SJCRH30 (cell line): ENCODE measurements around the gene ABCB9. TPM values are rescaled to one million over a fixed set of nuclear protein-coding genes. Genes with fewer than 3 reads are reported as not detected.

ENCODE experiments used
- DNase-seq, 2 experiments: peaks; one replicate each; pipeline ENCODE4 v3.0.0-alpha.2; 2015 to 2020
- H3K27ac ChIP-seq: fragments of 250-450 bp; sonication (Bioruptor Pico); 2 replicates; pipeline ENCODE4 v1.5.1; 2020; ENCODE audit warnings: mild to moderate bottlenecking, moderate library complexity
- H3K27me3 ChIP-seq: fragments of 250-450 bp; sonication (Bioruptor Pico); 2 replicates; pipeline ENCODE4 v1.5.1; 2020; ENCODE audit warnings: mild to moderate bottlenecking, moderate library complexity
- H3K36me3 ChIP-seq: fragments of 250-450 bp; sonication (Bioruptor Pico); 2 replicates; pipeline ENCODE4 v1.5.1; 2020; ENCODE audit warnings: mild to moderate bottlenecking, moderate library complexity
- H3K4me1 ChIP-seq: fragments of 250-450 bp; sonication (Bioruptor Pico); 2 replicates; pipeline ENCODE4 v1.5.1; 2020; ENCODE audit warnings: mild to moderate bottlenecking, moderate library complexity
- H3K4me3 ChIP-seq: fragments of 250-450 bp; sonication (Bioruptor Pico); 2 replicates; pipeline ENCODE4 v1.5.1; 2020; ENCODE audit warnings: mild to moderate bottlenecking, moderate library complexity
- H3K9me3 ChIP-seq: fragments of 250-450 bp; sonication (Bioruptor Pico); replicated peaks from 2 replicates; pipeline ENCODE4 v1.5.1; 2020; ENCODE audit warnings: mild to moderate bottlenecking, moderate library complexity
- total RNA-seq: library from RNA; depleted of rRNA; stranded (reverse); fragments of >200 nt; shearing (Covaris generic); gene quantifications from 2 replicates; pipeline ENCODE4 v1.2.3, GENCODE V29; 2014

Gene ABCB9
- total RNA-seq, 1 experiment from 2014 or later: 7.1 TPM

DNA sequence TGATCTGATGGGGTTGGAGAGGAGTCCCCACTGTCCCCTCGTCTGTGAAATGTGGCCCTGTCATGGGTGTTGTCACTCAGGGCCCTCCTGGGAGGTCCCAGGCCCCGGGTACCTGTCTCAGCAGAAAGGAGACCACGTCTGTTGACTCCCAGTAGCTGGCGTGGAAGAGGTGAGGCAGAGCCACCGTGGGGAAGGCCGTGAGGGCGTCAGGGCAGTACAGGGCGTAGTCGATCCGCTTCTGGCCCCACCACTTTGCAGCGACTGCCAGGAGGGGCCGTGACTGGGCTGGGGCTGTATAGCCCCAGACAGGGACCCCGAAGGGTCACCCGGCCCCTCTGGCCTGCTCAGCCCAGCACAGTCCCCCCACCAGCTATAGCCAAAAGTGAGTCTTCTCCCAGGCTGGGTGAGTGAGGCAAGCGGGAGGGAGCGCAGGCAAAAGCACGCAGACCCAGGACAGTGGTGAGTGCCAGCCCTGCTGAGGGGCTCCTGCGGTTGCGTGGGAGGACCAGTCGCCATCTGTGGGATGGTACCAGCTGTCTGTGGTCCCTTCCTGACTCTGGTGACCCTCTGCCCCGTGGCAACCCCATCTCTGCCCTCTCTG lies 22.4 kb upstream of the ABCB9 start:
- no peak overlapping the region for H3K4me3 ChIP-seq
- H3K27me3 ChIP-seq: no peaks in the 10 kb centered on the region
- no peak overlapping the region for H3K27ac ChIP-seq
- no peaks in the 10 kb centered on the region for H3K4me1 ChIP-seq
- no peak for DNase-seq
- H3K9me3 ChIP-seq: no peaks in the 10 kb centered on the region
- H3K36me3 ChIP-seq: no peaks in the 10 kb centered on the region

DNA sequence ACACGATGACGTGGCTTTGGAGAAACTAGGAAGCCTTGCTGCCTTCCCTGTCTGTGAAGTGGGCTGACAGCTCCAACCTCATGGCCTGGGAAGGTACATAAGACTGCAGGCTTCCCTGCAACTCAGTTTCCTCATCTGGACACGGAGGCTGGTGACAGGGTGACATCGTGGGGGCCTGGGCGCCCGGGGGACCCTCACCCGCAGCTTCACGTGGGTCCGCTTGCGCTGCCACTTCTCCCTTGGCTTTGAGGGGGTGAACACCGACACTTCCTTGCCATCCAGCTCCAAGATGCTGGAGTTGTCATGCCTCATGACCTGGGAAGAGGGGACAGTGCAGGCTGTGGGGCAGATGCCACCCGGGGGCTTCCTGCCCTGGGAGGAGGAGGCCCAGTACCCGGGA lies 21.8 kb upstream of the ABCB9 start:
- H3K27me3 ChIP-seq: no peaks in the 10 kb centered on the region
- no peaks in the 10 kb centered on the region for H3K9me3 ChIP-seq
- no peaks in the 10 kb centered on the region for H3K4me1 ChIP-seq
- H3K27ac ChIP-seq: no peak overlapping the region
- no peaks in the 10 kb centered on the region for H3K36me3 ChIP-seq
- H3K4me3 ChIP-seq: no peak overlapping the region
- DNase-seq: no peak

DNA sequence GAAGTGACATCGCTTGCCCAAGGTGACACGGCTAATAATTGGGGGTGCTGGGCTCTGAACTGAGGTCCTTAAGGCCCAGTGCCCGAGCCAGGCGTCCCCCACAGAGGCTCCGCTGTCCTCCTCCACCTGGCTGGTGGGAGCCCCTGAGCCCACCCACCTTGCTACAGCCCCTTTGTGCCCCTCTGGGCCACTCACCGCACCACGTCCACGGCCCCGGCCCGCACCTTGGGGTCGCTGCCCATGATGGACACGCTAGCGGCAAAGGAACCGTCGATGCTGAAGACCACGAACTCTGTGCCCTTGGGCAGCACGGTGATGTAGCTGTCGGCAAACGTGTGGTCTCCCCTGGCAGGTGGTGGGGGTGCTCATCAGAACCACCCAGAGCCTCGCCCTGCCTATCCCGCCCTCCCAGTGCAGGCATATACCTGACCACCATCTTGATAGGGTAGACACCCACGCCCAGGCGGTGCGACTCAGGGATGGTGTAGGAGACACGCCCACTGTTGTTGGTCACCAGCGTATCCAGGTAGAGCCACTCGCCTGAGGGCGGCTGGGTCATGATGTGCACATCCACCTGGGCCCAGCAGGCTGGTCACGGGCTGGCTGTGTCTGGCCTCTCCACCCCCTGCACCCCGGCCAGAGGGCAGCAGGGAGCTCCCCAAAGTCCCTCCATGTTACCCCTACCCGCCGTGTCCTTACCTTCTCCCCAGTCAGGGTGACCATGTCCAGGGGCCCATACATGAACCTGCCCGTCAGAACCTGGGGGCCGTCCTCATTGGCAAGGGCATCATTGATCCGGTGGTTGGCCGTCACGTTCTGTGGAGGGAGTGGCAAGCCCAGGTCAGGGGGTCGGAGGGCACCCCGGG lies 21.1 kb upstream of the ABCB9 start:
- DNase-seq: no peak
- Histone ChIP-seq H3K4me1 (no peaks in the 10 kb centered on the region), H3K9me3 (no peaks in the 10 kb centered on the region), H3K27me3 (no peaks in the 10 kb centered on the region), H3K36me3 (no peaks in the 10 kb centered on the region), H3K27ac (no peak overlapping the region), H3K4me3 (no peak overlapping the region)

DNA sequence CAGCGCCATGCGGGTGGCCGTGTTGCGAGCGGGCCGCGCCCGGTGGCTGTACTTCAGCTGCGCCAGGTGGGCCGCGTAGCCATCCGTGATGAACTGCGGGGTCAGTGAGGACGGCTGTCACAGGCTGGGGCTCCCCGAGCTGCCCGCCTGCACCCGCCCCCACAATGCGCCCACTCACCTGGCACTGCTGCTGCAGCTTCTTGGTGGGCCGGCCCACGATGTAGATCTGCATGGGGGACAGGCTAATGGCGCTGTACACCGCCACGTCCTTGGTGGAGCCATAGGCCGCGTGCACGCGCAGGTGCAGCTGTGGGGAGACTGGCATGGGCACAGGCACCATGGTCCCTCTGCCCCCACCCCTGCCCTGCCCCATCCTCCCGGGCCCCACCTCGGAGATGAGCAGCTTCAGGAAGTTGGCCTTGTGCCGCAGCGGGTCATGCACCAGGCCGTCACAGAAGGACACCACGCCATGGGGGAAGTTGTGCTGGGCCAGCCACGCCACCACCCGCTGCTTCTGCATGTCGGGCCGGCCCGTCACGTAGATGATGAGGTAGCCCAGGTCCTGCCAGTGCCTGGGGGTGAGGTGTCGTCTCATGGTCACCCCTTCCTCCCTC lies 20.1 kb upstream of the ABCB9 start:
- Histone ChIP-seq H3K9me3 (no peaks in the 10 kb centered on the region), H3K4me1 (peaks cover 4% of the 10 kb centered on the region; the same call in 1 of the 2 replicates), H3K27me3 (no peaks in the 10 kb centered on the region), H3K27ac (no peak overlapping the region), H3K4me3 (no peak overlapping the region), H3K36me3 (no peaks in the 10 kb centered on the region)
- DNase-seq: no peak

DNA sequence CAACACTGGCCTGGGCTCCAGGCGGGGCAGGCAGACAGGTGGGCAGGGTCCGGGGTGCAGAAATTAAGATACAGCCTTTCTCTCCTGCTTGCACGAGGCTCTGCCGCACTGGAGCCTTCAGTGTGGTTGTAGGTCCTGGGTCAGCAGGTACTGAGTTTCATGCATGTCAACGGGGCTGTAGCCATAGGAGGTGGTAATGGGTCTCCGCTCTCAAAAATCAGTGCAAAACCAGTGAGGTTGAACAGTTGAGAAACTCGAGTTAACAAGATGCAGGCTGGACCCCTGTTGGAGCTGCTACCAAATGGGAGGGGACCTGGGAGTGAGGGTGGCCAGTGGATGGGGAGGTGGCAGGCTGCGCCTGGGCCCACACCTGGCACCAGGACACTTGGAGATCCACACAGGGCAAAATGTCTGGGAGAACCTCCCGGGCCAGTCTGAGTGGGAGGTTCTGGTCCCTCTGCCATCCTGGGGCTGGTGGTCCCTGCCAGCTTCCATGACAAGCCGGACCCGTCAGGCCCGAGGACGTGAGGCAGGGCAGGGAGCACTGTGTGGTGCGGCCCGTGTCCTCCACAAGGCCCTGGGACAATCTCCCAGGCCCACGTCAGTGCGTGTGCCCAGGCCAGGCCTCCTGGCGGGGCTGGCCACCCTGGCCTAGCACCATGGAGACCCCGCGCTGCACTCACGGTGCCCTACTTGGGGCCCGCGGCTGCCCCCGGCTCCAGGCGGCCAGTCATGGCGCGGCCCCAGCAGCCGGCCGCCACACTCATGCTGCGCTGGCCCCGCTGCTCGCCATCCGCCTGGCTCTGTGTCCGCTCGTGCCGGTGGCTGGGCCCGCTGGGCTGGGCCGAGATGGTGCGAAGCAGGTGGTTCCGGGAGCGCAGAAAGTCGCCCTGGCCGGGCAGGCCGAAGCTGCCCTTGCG lies 19.3 kb upstream of the ABCB9 start:
- no peaks in the 10 kb centered on the region for H3K9me3 ChIP-seq
- no peak overlapping the region for H3K4me3 ChIP-seq
- DNase-seq: no peak
- H3K4me1 ChIP-seq: peaks cover 4% of the 10 kb centered on the region; the same call in 1 of the 2 replicates
- no peak overlapping the region for H3K27ac ChIP-seq
- H3K36me3 ChIP-seq: no peaks in the 10 kb centered on the region
- no peaks in the 10 kb centered on the region for H3K27me3 ChIP-seq

DNA sequence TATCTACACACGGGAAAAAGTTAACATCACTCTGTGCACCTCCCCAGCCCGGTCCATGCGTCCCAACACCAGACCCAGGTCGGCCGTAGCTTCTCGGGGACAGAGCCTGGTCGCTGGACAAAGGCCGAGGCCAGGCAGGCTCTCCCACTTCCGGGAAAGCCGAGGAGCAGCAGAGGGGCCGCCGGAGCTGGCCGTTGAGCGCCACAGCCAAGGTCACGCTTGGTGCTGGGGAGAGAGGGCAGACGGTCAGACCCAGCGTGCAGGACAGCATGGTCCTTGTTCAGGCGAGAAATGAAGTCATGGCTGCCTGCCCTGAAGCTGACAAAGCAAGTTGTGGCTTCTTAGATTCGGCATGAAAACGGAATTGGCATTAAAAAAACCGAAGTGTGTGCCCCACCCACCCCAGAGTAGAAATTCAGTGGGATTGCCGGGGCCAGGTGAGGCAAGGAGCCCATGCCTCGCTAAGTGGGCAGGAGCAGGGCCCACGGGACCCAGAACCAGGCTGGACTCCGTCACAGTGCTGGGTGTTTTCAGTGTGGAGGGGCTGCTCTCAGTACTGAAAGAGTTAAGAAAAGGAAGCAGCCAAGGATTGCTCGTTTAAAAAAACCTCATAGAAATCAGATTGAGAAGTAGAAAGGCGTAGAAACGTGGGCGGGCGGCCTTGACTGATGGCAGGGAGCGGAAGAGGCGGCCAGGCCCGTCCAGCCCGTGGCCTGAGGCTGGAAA lies 18.5 kb upstream of the ABCB9 start:
- Histone ChIP-seq H3K4me1 (peaks cover 4% of the 10 kb centered on the region; the same call in 1 of the 2 replicates), H3K27ac (no peak overlapping the region), H3K9me3 (no peaks in the 10 kb centered on the region), H3K36me3 (no peaks in the 10 kb centered on the region), H3K4me3 (no peak overlapping the region), H3K27me3 (no peaks in the 10 kb centered on the region)
- DNase-seq: no peak

DNA sequence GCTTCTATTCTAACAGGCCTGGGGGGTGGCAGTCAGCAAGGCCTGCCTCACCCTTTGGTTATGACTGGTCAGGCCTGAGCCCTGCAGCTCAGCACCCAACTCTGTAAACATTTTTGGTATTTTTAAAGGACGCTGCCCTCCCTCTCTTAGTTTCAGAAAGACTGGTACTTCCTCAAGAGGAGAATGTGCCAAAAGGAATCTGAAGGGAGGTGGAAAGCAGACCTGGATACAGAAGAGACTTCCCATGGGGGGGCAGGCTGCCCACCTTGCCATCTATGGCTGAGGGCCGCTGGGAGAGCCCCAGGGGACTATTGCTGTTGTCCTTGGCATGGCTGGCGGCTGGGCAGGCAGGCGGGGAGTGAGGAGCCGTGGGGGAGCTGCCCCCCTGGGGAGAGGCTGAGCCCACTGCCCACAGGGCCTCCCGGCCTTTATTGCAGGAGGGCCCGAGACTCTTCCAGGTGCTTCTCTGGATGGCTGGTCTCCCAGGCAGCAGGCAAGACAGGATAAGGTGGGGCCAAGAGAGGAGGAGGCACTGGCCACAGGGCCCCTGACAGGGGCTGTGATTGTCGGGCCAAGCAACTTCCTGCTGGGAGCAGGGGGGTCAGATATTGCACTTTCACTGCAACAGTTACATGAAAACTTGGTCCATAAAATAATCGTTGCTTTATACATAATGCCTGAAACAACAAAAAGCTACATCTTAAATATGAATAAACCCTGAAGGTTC lies 17.7 kb upstream of the ABCB9 start:
- H3K27me3 ChIP-seq: no peaks in the 10 kb centered on the region
- no peaks in the 10 kb centered on the region for H3K36me3 ChIP-seq
- H3K4me1 ChIP-seq: peaks cover 4% of the 10 kb centered on the region; the same call in 1 of the 2 replicates
- H3K9me3 ChIP-seq: no peaks in the 10 kb centered on the region
- H3K4me3 ChIP-seq: no peak overlapping the region
- no peak for DNase-seq
- no peak overlapping the region for H3K27ac ChIP-seq

DNA sequence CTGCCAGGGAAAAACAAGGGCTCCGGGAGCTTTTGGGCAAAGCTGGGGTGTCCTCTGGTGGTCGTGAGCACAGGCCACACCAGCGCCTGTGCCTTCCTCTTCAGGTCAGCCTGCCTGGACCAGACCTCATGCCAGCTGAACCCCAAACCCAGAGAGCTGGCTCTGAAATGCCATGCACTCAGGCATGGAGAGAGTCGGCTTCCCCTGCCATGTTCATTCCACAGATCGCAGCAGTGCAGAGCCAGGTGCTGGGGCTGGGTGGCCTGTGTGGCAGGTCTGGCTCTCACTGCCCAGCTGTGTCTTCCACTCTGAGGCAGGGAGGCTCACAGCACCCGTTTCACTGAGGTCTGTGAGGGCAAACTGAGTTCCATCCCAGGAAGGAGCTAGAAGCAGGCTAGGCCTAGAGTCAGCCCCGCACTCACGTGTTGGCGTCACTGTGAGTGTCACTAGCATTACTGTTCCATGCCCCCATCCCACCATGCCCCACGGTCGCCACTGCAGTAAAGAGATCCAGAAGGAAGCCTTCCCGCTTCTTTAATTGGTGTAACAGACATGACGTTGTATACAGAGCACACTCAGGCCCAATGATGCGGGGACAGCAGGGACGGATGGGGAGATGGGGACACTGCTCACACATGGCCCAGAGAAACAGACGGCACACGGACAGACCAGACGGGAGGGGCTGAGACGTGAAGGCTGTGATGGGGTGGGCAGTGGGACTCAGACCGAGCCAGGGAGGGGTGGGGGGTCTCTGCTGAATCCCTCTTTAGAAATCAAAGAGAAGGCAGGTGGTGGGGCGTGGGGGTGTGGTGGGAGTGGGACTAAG lies 16.9 kb upstream of the ABCB9 start:
- Histone ChIP-seq H3K36me3 (no peaks in the 10 kb centered on the region), H3K27ac (no peak overlapping the region), H3K4me1 (peaks cover 4% of the 10 kb centered on the region; the same call in 1 of the 2 replicates), H3K4me3 (no peak overlapping the region), H3K27me3 (no peaks in the 10 kb centered on the region), H3K9me3 (no peaks in the 10 kb centered on the region)
- DNase-seq: no peak

DNA sequence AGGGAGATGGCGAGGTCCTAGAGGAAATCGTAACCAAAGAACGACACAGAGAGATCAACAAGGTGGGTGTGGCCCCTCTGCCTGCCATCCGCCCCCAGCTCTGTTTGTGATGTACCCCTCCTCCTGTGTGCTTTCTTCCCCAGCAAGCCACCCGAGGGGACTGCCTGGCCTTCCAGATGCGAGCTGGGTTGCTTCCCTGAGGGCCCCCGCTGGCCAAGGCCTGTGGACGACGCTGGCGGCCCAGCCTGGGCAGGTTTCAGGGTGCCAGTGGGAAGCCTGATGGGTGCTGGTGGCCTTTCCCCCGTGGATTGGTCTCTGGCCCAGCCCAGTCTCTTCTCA lies 16.2 kb upstream of the ABCB9 start:
- H3K4me1 ChIP-seq: peaks cover 4% of the 10 kb centered on the region; the same call in 1 of the 2 replicates
- H3K9me3 ChIP-seq: no peaks in the 10 kb centered on the region
- no peaks in the 10 kb centered on the region for H3K36me3 ChIP-seq
- H3K27me3 ChIP-seq: no peaks in the 10 kb centered on the region
- no peak overlapping the region for H3K4me3 ChIP-seq
- no peak overlapping the region for H3K27ac ChIP-seq
- DNase-seq: no peak

DNA sequence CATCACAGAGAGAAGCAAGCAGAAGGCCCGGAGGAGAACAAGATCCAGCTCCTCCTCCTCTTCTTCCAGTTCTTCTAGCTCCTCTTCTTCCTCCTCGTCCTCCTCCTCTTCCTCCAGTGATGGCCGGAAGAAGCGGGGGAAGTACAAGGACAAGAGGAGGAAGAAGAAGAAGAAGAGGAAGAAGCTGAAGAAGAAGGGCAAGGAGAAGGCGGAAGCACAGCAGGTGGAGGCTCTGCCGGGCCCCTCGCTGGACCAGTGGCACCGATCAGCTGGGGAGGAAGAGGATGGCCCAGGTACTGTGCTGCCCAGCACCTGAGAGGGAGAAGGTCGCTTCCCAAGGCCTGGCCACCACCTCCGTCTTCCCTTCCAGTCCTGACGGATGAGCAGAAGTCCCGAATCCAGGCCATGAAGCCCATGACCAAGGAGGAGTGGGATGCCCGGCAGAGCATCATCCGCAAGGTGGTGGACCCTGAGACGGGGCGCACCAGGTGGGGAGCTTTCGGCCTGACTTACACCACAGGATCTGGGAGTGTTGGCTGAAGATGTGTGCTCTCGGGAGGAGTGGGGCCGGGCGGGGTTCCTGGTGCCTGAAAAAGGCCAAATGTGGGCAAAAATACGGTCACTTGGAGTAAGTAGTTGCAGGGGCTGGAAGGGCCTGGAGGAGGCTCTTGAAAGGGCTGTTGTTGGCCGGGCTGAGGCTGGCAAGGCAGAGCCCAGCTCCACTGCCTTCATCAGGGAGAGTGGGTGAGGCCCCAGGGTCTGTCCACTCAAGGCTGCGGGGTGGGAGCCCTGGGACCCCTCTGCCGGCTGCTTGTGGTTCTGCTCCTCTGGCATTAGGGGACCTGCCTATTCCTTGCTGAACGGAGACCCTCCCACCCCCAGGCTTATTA lies 15.6 kb upstream of the ABCB9 start:
- peak overlapping the region; percentile 98 for H3K4me3 ChIP-seq
- no peaks in the 10 kb centered on the region for H3K36me3 ChIP-seq
- no peak overlapping the region for H3K27ac ChIP-seq
- DNase-seq: no peak
- H3K4me1 ChIP-seq: peaks cover 4% of the 10 kb centered on the region; the same call in 1 of the 2 replicates
- no peaks in the 10 kb centered on the region for H3K27me3 ChIP-seq
- no peaks in the 10 kb centered on the region for H3K9me3 ChIP-seq

DNA sequence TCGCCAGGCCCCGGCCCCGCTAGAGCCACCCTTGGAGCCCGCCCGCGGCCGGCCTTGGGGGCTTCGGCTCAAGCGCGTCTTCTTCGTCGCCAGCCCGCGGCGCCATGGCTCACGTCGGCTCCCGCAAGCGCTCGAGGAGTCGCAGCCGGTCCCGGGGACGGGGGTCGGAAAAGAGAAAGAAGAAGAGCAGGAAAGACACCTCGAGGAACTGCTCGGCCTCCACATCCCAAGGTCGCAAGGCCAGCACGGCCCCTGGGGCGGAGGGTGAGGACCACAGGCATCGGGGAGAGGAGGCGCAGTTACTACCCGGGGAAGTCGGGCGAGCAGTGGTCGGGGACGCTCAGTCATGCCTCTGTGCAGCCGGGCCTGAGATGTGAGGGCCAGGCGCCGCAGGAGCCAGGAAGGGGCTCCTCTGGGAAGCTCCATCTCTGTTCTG lies 14.8 kb upstream of the ABCB9 start:
- no peaks in the 10 kb centered on the region for H3K9me3 ChIP-seq
- no peaks in the 10 kb centered on the region for H3K36me3 ChIP-seq
- no peaks in the 10 kb centered on the region for H3K27me3 ChIP-seq
- DNase-seq: peak in 1 of 2 experiments; percentile 39
- peak overlapping the region; percentile 78 for H3K27ac ChIP-seq
- H3K4me3 ChIP-seq: peak overlapping the region; percentile 98
- H3K4me1 ChIP-seq: peaks cover 4% of the 10 kb centered on the region; the same call in 1 of the 2 replicates
